Measurements from ENCODE around the gene MPHOSPH10.
"Not testable (repeated sequence)": the region's sequence is repeated elsewhere in the genome, so short reads cannot be mapped to it uniquely, and the experiment has no call there.

MPHOSPH10 gene

DNA sequence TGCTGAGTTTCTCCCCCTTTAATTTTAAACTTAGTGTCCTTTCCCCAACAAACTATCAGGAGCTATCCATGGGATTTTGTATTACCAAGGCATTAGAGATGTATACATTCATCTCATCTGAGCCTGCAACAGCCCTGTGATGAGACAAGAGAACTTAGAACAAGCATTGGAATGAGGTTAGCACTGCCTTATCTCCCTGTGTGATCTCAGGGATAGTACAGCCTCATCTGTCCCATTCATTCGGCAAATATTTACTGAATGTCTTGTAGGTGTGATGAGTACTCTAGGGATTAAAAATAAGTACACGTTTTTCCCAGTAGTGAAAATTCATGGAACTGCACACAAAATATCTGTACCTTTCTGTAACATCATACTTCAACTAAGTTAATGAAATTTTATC, 50.9 kb downstream of the MPHOSPH10 start:
- no peak for DNase-seq

GRCh38 chr2:71183306-71184115, 53.1 kb downstream of the MPHOSPH10 start:
- not testable (repeated sequence) for DNase-seq

- no peak for DNase-seq
These were observed 56.5 kb downstream of the MPHOSPH10 start for GRCh38 chr2:71186973-71187372.

DNA sequence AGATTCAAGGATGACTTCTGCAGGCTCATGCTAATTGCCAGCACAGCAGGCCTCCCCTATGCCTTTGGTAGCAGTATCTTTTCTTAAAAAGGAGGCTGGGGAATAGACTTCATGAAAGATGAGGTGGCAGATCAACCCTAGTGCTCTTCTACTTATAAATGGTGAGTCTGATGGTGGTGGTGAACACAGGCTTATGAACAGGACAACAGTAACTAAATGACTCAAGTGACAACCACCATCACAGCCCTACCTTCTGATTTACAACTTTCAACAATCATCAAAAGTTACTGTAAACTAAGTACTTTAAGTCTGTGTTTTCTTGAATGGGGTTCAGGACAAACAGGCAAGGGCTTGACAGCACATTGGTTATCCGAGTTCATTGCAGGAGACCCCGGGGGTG, 57.2 kb downstream of the MPHOSPH10 start:
- DNase-seq: no peak

GRCh38 chr2:71190656-71191569, 60.5 kb downstream of the MPHOSPH10 start:
- no peak for DNase-seq

GRCh38 chr2:71191570-71191943, 61.1 kb downstream of the MPHOSPH10 start:
- no peak for DNase-seq
